IgD-negative memory B cell (primary cell): ENCODE measurements around the gene MYD88. TPM values are rescaled to one million over a fixed set of nuclear protein-coding genes. Genes with fewer than 3 reads are reported as not detected.

ENCODE experiments used
- H3K27ac Mint-ChIP-seq, 3 donors: one replicate each; pipeline ENCODE4 v1.8.0; 2020 to 2022; ENCODE audit warnings: mild to moderate bottlenecking in 3 of 3, mixed read lengths in 3 of 3, moderate library complexity in 1 of 3
- H3K27me3 Mint-ChIP-seq: one replicate; pipeline ENCODE4 v1.8.0; 2021; ENCODE audit warnings: mixed read lengths
- H3K36me3 Mint-ChIP-seq: one replicate; pipeline ENCODE4 v1.8.0; 2020; ENCODE audit warnings: mild to moderate bottlenecking, mixed read lengths
- H3K4me1 Mint-ChIP-seq, 3 donors: one replicate each; pipeline ENCODE4 v1.8.0; 2020 to 2022; ENCODE audit warnings: mixed read lengths in 3 of 3, mild to moderate bottlenecking in 1 of 3
- H3K4me3 Mint-ChIP-seq, 4 donors: one replicate each; pipeline ENCODE4 v1.8.0; 2020 to 2022; ENCODE audit warnings: mild to moderate bottlenecking in 4 of 4, mixed read lengths in 4 of 4, moderate library complexity in 3 of 4
- H3K9me3 Mint-ChIP-seq, 3 donors: one replicate each; pipeline ENCODE4 v1.8.0; 2020 to 2021; ENCODE audit warnings: mixed read lengths in 3 of 3, mild to moderate bottlenecking in 1 of 3
- polyA plus RNA-seq: library from polyadenylated mRNA; unstranded; fragments of 300-500 nt; fragmentation: Illumina TruSeq; gene quantifications from one replicate; pipeline ENCODE4 v1.2.3, GENCODE V29; 2021

Gene MYD88
- polyA plus RNA-seq, 1 donor from 2014 or later = 83.0 TPM

GRCh38 chr3:38117748-38118420 is 20.6 kb upstream of the MYD88 start:
- Mint-ChIP-seq H3K4me3 (no peak overlapping the region), H3K27ac (no peak overlapping the region), H3K36me3 (peaks cover 5% of the 10 kb centered on the region), H3K4me1 (peaks cover 0 to 20% (median 11%) of the 10 kb centered on the region in 3 donors), H3K9me3 (no peaks in the 10 kb centered on the region), H3K27me3 (peaks cover 2% of the 10 kb centered on the region)

GRCh38 chr3:38118421-38119247 is 19.8 kb upstream of the MYD88 start:
- H3K27ac Mint-ChIP-seq = peak overlapping the region in 1 of 3 donors; percentile 52
- no peaks in the 10 kb centered on the region for H3K9me3 Mint-ChIP-seq
- peaks cover 0 to 20% (median 11%) of the 10 kb centered on the region in 3 donors for H3K4me1 Mint-ChIP-seq
- peaks cover 7% of the 10 kb centered on the region for H3K36me3 Mint-ChIP-seq
- peaks cover 2% of the 10 kb centered on the region for H3K27me3 Mint-ChIP-seq
- no peak overlapping the region for H3K4me3 Mint-ChIP-seq

GRCh38 chr3:38119248-38119544 is 19.3 kb upstream of the MYD88 start:
- peaks cover 2% of the 10 kb centered on the region for H3K27me3 Mint-ChIP-seq
- peak overlapping the region in 1 of 3 donors; percentile 52 for H3K27ac Mint-ChIP-seq
- H3K36me3 Mint-ChIP-seq = peaks cover 9% of the 10 kb centered on the region
- no peak overlapping the region for H3K4me3 Mint-ChIP-seq
- peaks cover 0 to 20% (median 11%) of the 10 kb centered on the region in 3 donors for H3K4me1 Mint-ChIP-seq
- no peaks in the 10 kb centered on the region for H3K9me3 Mint-ChIP-seq

GRCh38 chr3:38119821-38120692 is 18.4 kb upstream of the MYD88 start:
- peaks cover 9% of the 10 kb centered on the region for H3K36me3 Mint-ChIP-seq
- H3K27ac Mint-ChIP-seq = no peak overlapping the region
- no peaks in the 10 kb centered on the region for H3K9me3 Mint-ChIP-seq
- H3K27me3 Mint-ChIP-seq = peaks cover 2% of the 10 kb centered on the region
- peaks cover 0 to 15% (median 8%) of the 10 kb centered on the region in 3 donors for H3K4me1 Mint-ChIP-seq
- no peak overlapping the region for H3K4me3 Mint-ChIP-seq

- Mint-ChIP-seq H3K4me3 (no peak overlapping the region), H3K27ac (no peak overlapping the region), H3K4me1 (peaks cover 0 to 8% (median under 1%) of the 10 kb centered on the region in 3 donors), H3K27me3 (no peaks in the 10 kb centered on the region), H3K9me3 (no peaks in the 10 kb centered on the region), H3K36me3 (peaks cover 9% of the 10 kb centered on the region)
Observed at GRCh38 chr3:38120693-38121450, 17.6 kb upstream of the MYD88 start.

GRCh38 chr3:38121451-38121831 is 17.0 kb upstream of the MYD88 start:
- no peaks in the 10 kb centered on the region for H3K27me3 Mint-ChIP-seq
- H3K27ac Mint-ChIP-seq = peak overlapping the region in 1 of 3 donors; percentile 19
- H3K4me1 Mint-ChIP-seq = peaks cover 0 to 6% (median 0%) of the 10 kb centered on the region in 3 donors
- no peak overlapping the region for H3K4me3 Mint-ChIP-seq
- no peaks in the 10 kb centered on the region for H3K9me3 Mint-ChIP-seq
- H3K36me3 Mint-ChIP-seq = peaks cover 9% of the 10 kb centered on the region

GRCh38 chr3:38121832-38122461 is 16.5 kb upstream of the MYD88 start:
- Mint-ChIP-seq H3K4me3 (no peak overlapping the region), H3K27me3 (no peaks in the 10 kb centered on the region), H3K9me3 (no peaks in the 10 kb centered on the region), H3K27ac (peak overlapping the region in 1 of 3 donors; percentile 19), H3K36me3 (peaks cover 9% of the 10 kb centered on the region), H3K4me1 (peaks cover 0 to 6% (median 0%) of the 10 kb centered on the region in 3 donors)

GRCh38 chr3:38122712-38123290 is 15.7 kb upstream of the MYD88 start:
- no peaks in the 10 kb centered on the region for H3K27me3 Mint-ChIP-seq
- no peak overlapping the region for H3K27ac Mint-ChIP-seq
- peaks cover 9% of the 10 kb centered on the region for H3K36me3 Mint-ChIP-seq
- no peaks in the 10 kb centered on the region for H3K9me3 Mint-ChIP-seq
- peaks cover 0 to 6% (median 0%) of the 10 kb centered on the region in 3 donors for H3K4me1 Mint-ChIP-seq
- no peak overlapping the region for H3K4me3 Mint-ChIP-seq

- Mint-ChIP-seq H3K27ac (no peak overlapping the region), H3K4me3 (no peak overlapping the region), H3K9me3 (no peaks in the 10 kb centered on the region), H3K27me3 (no peaks in the 10 kb centered on the region), H3K36me3 (peaks cover 7% of the 10 kb centered on the region), H3K4me1 (no peaks in the 10 kb centered on the region)
Observed at GRCh38 chr3:38124324-38125122, 13.9 kb upstream of the MYD88 start.

GRCh38 chr3:38125305-38126120 is 12.9 kb upstream of the MYD88 start:
- H3K27ac Mint-ChIP-seq = no peak overlapping the region
- H3K9me3 Mint-ChIP-seq = no peaks in the 10 kb centered on the region
- H3K4me1 Mint-ChIP-seq = peaks cover 2 to 3% (median 2%) of the 10 kb centered on the region in 3 donors
- no peaks in the 10 kb centered on the region for H3K27me3 Mint-ChIP-seq
- peaks cover 7% of the 10 kb centered on the region for H3K36me3 Mint-ChIP-seq
- no peak overlapping the region for H3K4me3 Mint-ChIP-seq

- Mint-ChIP-seq H3K4me3 (no peak overlapping the region), H3K36me3 (peaks cover 7% of the 10 kb centered on the region), H3K27me3 (no peaks in the 10 kb centered on the region), H3K27ac (no peak overlapping the region), H3K9me3 (no peaks in the 10 kb centered on the region), H3K4me1 (peaks cover 3 to 7% (median 3%) of the 10 kb centered on the region in 3 donors)
Observed at GRCh38 chr3:38126121-38126892, 12.2 kb upstream of the MYD88 start.
